Measurements from ENCODE around the gene LRIG3. TPM values are rescaled to one million over a fixed set of nuclear protein-coding genes. Genes with fewer than 3 reads are reported as not detected.
A peak's percentile ranks its signal among the peaks of the same experiment; 100 is the strongest.

Gene LRIG3
- total and polyA plus RNA-seq, 8 donors, result 26.8 to 61.1 (median 40.6) TPM

- intact Hi-C loops (cut with DNase I), result no loop called here
- no peaks in the 10 kb centered on the region for H3K36me3 ChIP-seq
- no peaks in the 10 kb centered on the region for H3K27me3 ChIP-seq
- H3K9me3 ChIP-seq, result no peaks in the 10 kb centered on the region
- TF ChIP-seq CTCF (IDR thresholded peaks at IDR 0.05), result no peak
- no peaks in the 10 kb centered on the region for H3K4me1 ChIP-seq
- ATAC-seq (no peak), DNase-seq (no peak)
- no peak overlapping the region for H3K27ac ChIP-seq
- H3K4me3 ChIP-seq, result no peak overlapping the region
Observed at GRCh38 chr12:58965568-58965967, 45.3 kb upstream of the LRIG3 start.

GRCh38 chr12:58963844-58964243, 43.5 kb upstream of the LRIG3 start:
- Histone ChIP-seq H3K27me3 (no peaks in the 10 kb centered on the region), H3K9me3 (no peaks in the 10 kb centered on the region), H3K4me1 (no peaks in the 10 kb centered on the region), H3K4me3 (no peak overlapping the region), H3K36me3 (no peaks in the 10 kb centered on the region), H3K27ac (no peak overlapping the region)
- intact Hi-C loops (cut with DNase I), result no loop called here
- DNase-seq, result no peak
- TF ChIP-seq CTCF (IDR thresholded peaks at IDR 0.05), result no peak
- ATAC-seq, result peak; percentile 53

- TF ChIP-seq CTCF (IDR thresholded peaks at IDR 0.05), result no peak
Observed at GRCh38 chr12:58961906-58962305, 41.6 kb upstream of the LRIG3 start.

GRCh38 chr12:58961166-58961565, 40.9 kb upstream of the LRIG3 start:
- no peak for TF ChIP-seq CTCF (IDR thresholded peaks at IDR 0.05)
- Histone ChIP-seq H3K36me3 (no peaks in the 10 kb centered on the region), H3K4me1 (no peaks in the 10 kb centered on the region), H3K27me3 (no peaks in the 10 kb centered on the region), H3K9me3 (no peaks in the 10 kb centered on the region), H3K4me3 (no peak overlapping the region), H3K27ac (no peak overlapping the region)
- ATAC-seq (no peak), DNase-seq (no peak)
- intact Hi-C loops (cut with DNase I), result no loop called here

More at GRCh38 chr12:58961906-58962305, 41.6 kb upstream of the LRIG3 start:
- intact Hi-C loops (cut with DNase I), result no loop called here
- Histone ChIP-seq H3K27ac (no peak overlapping the region), H3K4me3 (no peak overlapping the region), H3K27me3 (no peaks in the 10 kb centered on the region), H3K4me1 (no peaks in the 10 kb centered on the region), H3K9me3 (no peaks in the 10 kb centered on the region), H3K36me3 (no peaks in the 10 kb centered on the region)
- DNase-seq (no peak), ATAC-seq (no peak)

- no peaks in the 10 kb centered on the region for H3K36me3 ChIP-seq
- H3K4me1 ChIP-seq, result no peaks in the 10 kb centered on the region
- no peak for DNase-seq
- intact Hi-C loops (cut with DNase I), result no loop called here
- H3K27ac ChIP-seq, result no peak overlapping the region
- H3K27me3 ChIP-seq, result no peaks in the 10 kb centered on the region
- no peak for ATAC-seq
- H3K4me3 ChIP-seq, result no peak overlapping the region
- no peak for TF ChIP-seq CTCF (IDR thresholded peaks at IDR 0.05)
- H3K9me3 ChIP-seq, result no peaks in the 10 kb centered on the region
Observed at GRCh38 chr12:58959639-58960300, 39.5 kb upstream of the LRIG3 start.
